ENCODE measurements around the gene BNC2.

GRCh38 chr9:16654596-16655126 lies 215.8 kb downstream of the BNC2 start:
- TF ChIP-seq EZH2 (IDR thresholded peaks at IDR 0.05; ENCODE audit: insufficient read depth, poor library complexity, severe bottlenecking), result no peak
- TF ChIP-seq EZH2phosphoT487 (IDR thresholded peaks at IDR 0.05; ENCODE audit: insufficient read depth, low read depth), result no peak

All from GM23248 (cell line).